Stimulated activated CD4-positive, alpha-beta T cell treated with anti-CD3 and anti-CD28 coated beads, Interleukin-15, amount 100 ng/mL, for 48 hours (primary cell): ENCODE measurements around the gene GJD4.

Experiments used
- DNase-seq, 2 donors: peaks; one replicate each; pipeline ENCODE4 v3.0.0-alpha.2; 2020; ENCODE audit warnings: low read depth in 2 of 2

GJD4 gene, protein sequence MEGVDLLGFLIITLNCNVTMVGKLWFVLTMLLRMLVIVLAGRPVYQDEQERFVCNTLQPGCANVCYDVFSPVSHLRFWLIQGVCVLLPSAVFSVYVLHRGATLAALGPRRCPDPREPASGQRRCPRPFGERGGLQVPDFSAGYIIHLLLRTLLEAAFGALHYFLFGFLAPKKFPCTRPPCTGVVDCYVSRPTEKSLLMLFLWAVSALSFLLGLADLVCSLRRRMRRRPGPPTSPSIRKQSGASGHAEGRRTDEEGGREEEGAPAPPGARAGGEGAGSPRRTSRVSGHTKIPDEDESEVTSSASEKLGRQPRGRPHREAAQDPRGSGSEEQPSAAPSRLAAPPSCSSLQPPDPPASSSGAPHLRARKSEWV

DNA sequence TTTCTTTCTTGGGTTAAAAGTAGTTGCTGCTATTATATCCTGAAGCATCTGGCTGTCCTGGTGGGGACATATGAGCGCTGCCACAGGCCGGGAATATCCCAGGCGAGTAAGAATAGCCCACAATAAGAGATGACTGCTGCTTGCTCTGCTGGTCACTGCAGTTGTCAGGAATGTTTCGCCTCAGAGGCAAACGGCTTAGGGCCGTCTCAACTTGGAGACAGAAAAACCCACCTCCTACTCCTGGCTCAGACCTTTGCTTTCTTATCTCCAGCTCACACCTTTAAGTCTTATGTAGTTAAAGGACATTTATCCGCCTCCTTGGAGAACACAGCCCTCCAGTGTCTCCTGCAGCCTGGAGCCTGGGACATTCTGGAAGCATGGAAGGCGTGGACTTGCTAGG, at the start of gene GJD4:
Gene GJD4, plus strand, starts transcription at position 151 of the 400 bp plus-strand sequence. Its CDS starts 227 bp downstream, at position 378.
- DNase-seq, result no peak

DNA sequence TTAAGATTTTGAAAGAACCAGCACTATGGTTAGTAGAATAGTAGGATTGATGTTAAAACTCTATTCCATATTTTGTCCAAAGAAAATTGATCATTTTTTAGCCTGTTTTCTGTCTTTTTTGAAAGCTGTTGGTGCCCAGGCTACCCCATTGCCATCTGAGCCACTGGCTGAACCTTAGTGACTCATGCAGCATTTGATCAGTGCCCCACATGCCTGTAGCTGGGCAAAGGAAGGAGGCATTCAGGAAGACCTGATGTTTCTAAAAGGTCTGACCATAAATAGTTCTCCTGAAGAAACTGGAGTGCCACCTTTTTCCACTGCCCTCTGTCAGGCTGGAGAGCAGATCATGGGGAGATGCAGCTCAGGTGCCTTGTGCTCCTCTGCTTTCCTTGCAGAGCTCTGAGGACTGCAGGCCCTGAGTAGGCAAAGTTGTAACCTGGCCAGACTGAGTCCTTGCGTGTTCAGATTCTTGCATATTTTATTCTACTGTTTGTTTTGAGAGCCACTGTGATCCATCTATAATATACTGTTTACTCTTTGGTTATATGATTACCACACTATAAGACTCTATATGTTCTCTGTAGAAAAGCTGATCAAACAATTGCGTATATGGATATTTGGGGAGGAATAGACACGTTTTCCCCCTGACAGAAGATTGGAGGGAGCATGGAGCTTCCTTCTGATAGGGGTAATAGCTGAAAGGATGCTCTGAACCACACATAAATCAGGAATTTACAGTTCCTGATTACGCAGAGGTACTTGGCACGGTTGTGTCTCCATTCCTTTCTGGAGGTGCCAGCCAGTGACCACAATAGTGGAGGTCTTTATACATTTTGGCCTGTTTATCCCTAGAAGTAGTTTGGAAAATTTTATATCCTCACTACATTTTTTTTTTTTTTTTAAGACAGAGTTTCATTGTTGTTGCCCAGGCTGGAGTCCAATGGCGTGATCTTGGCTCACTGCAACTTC, 48.9 kb upstream of the GJD4 start:
- DNase-seq, result no peak

DNA sequence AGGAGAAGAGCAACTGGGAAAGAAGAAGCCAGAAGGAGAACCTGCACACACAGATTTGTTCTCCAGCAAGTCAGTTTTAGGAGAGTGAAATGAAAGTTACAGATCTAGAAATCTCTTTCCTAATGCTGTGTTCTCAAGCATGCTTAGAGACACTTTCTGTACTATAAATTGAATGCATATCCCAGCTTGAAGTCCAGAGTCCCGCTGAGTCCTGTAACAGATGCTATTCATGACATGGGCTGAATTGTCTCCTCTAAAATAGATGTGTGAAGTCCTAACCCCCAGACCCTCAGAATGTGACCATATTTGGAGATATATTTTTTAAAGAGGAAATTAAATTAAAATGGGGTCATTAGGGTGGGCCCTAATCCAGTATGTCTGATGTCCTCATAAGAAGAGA, 46.9 kb upstream of the GJD4 start:
- DNase-seq, result no peak

DNA sequence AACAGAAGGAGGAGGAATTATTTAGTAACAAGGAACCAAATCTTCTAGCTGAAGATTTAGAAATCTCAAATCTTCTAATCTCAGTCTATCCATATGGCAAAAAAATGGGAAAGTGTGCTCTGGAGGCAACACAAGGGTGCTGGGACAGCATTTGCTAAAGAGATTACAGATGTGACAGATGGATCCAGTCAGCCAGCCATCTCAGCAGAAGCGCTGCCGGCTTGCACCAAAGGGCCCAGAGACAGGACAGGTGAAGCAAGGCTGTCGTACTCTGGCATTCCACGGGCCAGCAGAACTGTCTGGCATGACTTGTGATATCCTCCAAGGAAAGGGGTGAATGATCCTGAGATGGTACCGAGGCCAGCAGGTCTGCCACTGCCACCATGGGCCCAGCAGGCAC, 45.7 kb upstream of the GJD4 start:
- DNase-seq, result no peak

DNA sequence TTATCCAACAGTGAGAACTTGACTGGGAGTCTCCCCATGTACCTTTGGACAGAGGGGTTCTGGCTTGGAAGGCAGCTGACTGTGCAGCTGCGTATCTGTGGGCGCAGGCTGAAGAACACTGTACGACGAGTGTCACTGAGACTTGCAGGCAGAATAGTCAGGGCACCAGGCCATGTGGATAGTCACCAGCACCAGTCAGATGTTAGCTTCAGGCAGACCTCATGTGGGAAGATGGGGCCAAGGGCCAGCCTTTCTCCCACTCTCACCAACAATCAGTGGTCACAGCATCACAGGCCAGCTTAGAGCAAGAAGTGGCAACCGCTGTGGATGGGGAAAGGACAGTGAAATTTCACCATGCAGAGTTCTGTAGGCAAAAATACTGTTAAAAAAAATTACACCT, 43.4 kb upstream of the GJD4 start:
- DNase-seq, result no peak

DNA sequence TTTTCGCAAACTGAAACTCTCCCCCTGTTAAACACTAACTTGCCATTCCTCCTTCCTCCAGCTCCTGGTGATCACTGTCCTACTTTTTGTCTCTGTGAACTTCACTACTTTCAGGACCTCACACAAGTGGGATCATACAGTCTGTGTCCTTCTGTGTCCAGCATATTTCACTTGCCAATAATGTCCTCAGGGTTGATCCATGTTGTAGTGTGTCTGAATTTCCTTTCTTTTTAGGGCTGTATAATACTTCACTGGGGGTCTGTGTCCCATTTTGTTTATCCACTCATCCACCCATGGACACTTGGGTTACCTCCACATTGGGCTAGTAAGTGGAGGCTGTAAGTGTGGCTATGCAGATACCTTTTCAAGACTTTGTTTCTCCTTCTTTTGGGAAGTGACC, 42.7 kb upstream of the GJD4 start:
- DNase-seq, result no peak

DNA sequence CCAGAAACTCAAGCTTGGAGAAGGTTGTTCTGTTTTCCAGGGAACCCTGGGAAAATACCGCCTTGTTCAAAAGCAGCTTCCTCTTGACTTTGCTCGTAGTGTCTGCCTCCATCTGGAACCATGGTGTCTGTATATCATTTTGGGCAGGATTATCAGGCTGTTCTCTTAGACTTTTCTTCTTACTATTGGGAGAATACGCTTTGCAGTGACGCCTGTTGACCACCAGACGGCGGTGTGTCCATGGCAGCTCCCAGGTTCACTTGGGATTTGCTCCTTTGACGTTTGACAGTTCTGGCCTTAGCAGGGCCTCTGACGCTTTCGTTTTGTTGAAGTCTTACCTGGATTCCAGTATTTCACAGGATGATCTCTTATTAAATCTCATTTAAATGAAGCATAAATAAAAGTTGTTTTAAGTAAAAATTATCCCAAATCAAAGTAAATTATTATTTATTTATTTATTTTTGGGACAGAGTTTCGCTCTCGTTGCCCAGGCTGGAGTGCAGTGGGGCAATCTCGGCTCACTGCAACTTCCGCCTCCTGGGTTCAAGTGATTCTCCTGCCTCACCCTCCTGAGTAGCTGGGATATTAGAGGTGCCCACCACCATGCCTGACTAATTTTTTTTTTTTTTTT, 41.8 kb upstream of the GJD4 start:
- peak; percentile 2 to 29 for DNase-seq

DNA sequence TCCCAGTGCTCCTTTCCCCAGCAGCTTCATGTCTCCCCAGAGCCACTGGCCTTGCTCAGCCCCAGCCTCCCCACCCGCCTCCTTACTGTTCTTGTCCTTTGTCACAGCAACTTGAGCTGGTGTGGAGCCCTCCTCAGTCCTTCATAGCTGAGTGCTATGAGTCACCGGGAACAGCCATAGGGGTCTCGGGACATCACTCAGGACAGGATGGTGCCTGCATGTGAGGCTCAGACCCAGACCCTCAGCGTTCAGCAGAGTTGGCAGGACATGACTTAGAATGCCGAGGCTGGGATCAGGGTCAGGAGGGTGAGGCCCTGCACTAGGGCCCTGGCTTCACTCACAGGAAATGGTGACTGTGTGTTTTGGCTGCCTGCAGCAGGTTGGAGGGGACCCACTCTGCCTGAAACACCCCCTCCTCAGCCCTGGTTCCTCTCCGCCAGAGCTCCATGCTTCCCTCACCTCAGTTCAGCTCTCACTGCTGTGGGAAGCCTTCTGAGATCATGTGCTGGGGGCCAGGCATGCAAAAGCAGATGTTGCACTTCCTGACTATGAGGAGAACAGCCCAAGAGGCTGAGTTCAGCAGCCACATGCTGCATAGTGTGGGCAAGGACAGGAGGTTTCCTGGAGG, 40.7 kb upstream of the GJD4 start:
- no peak for DNase-seq

DNA sequence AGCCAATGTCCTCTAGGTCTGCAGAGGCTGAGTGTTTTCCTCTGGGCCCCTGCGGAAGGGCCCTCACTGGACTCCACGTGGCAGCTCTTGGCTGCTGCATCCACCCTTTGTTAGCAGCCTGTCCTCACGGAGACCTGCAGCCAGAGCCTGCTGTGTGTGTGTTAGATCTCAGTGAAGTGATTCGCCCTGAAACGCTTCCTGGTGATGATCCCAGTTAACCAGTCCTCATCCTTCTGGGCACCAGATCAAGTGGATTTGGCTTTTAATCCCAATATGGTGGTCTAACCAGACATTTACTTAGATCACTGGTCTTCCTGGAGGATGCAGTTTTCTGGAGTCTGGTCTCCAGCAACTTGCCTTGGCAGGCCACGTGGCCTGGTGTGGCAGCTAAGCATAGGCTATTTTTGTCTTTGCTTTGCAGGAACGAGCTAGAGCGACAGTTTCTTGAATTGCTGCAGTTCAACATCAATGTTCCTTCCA, 39.5 kb upstream of the GJD4 start:
- DNase-seq, result no peak

DNA sequence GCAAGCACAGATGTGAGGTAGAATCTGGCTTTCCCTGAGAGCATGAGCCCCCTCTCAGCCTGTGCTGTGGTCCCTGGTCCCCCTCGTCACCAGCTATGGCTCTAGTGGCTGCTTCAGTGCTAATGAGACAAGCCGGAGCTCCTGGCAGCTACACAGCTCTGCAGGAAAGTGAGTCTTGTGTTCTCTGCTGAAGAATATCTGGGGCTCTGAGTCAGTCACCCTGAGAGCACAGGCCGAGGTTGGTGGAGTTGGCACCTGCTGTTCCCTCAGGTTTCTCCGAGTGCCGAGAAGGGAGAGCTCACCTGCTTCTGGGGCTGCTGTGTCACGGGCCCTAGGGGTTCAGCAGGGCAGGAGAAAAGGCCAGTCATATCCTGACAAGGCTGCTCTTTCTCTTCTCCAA, 37.2 kb upstream of the GJD4 start:
- DNase-seq, result no peak

DNA sequence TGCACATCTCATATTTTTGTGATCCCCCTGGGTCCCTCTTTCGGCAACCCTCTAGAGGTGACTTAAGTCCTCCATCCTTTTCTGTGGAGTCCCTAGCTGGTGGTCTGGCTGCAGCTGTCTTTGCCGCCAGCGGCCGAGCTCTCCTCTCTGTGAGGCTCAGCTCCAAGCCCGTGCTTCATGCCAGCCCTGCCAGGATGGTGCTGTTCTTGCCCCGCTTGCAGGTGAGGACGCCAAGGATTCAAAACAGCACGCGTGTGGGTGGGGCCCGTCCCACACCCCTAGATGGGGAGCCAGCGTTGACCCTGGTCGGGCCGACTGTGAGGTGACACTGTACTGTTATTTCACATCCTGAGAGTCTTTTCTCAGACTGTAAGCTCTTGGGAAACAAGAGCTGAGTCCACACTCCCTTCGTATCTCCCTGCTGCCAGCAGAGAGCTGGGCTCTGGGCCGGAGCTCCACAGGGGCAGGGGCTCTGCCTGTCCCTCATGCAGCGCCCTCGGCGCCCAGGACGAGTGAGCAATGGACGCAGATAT, 36.6 kb upstream of the GJD4 start:
- DNase-seq, result no peak

DNA sequence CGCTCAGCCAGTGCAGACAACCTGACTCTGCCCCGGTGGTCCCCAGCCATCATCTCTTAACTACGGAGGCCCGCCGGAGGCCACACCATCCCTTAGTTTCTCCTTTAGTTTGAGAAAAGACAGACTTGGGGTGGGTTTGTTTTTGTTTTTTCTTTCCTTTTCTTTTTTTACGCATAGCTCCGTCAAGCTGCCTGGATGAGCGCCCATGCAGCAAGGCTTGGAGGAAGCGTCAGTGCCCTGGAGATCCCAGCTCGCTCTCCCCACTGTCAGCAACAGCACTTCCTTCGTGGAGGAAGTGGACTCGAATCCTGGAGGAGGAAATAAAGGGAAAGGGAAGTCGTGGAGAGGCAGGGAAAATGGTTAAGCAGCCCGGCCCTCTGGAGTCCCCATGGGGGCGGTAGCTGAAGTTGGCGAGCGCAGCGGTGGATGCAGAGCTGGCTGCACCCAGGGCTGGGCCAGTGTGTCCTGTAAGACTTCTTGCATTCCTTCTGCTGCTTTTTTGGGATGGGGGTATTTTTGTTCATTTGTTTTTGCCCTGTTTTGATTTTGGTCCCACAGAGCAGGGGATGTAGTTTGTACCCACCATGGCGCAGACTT, 35.9 kb upstream of the GJD4 start:
- DNase-seq, result no peak

DNA sequence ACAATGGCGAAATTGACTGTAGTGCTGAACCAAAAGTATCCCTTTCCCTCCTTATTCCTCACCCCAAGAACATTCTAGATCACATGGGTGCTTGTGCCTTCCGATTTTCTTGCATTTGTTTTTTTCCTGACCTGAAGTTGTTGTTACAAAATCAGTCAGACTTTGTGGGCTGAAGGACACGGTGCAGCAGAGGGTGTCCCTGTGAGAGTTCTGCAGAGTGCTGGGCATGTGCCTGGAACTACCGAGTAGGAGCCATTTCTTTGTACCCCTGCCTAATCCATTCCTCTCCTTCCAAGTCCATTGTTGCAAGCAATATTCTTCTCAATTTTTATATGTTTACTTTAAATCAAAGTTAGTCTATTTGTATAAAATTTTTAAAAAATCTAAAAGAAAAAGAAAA, 35.3 kb upstream of the GJD4 start:
- DNase-seq, result no peak

DNA sequence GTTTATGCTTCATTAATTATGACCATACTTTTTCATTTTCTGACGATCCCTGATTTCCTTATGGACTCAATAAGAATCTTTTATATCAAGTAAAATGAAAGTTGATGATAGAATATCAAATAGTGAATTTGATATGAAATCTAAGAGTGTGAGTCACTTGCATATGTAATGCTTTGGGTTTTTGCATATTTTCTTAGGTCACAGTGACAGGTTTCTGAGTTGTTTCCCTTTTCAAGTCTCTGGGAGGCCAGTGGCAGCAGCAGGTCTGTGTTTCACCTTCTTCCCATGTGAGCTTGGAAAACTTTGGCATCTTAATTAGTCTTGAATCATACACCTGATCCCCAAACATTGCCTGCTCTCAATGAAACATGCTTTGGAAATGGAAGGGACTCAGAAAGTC, 34.7 kb upstream of the GJD4 start:
- DNase-seq, result no peak

DNA sequence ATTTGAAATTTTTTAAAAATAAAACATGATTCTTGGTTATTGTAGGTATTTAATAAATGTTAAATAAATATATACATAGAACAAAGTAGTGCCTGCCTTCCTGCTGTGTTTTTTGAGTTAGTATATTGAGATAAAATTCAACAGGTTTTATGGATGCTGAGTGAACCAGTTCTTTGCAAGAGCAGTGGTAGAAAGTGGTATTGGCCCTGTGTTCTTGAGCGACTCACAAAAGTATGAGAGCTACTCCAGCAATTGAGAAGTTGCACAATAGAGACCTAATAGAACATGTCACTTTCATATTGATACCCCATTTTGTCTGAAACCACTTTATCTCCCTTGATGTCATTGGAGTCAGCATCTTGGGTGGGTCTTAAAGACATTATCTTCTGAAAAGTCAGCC, 32.6 kb upstream of the GJD4 start:
- no peak for DNase-seq

DNA sequence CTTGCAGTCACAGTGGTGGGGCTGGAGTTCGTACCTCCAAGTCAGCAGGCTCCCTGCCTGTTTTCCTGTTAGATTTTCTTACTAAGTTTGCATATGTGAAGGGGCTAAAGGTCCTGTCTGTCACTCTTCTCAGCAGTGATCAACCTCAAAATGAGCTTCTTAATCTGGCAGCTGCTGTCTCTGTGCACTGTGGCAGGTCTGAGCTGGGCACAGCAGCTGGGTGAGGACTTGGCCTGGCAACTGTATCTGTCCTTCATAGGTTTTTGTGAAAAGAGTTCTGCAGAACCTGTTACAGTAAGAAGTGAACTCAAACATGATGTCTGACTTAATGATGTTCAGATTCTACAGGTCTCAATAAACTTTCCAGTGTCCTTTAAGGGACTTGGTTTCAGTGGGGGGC, 31.3 kb upstream of the GJD4 start:
- DNase-seq, result no peak

DNA sequence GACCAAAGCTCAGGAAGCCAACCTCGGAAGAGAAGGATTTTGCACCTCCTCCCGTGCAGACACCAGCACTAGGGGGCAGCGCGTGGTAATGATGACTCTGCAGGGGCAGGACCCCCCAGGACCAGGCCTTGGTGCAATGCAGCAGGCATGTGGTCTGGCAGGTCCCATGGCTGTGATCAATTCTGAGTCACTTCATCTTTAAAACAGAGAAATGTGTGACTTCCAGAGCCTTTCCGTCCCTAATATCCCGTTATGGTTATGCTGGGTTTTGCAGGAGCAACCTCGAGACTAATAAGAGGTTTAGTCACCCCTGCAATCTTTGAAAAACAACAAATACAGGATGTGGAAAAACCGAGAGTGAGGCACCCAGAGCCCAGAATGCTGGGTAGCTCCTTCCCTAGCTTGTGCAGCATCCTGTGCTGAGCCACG, 30.2 kb upstream of the GJD4 start:
- no peak for DNase-seq

DNA sequence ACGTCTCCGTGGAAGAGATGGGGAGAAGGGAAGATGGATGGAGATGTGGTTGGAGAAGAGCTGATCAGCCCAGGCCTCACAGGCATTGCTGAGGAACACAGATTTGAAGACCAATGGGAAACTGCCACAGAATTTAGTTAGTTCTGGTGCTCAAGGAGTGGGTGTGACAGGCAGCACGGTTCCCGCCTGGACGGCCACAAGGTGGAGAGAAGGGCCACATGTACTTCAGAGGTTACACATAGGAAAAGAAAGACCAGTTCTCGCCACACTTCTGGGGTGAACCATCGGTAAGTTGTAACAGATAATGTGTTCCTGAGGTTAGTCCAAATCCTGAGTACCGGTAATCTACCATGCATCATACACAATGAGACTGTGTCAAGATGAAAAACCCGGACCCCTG, 29.5 kb upstream of the GJD4 start:
- no peak for DNase-seq

DNA sequence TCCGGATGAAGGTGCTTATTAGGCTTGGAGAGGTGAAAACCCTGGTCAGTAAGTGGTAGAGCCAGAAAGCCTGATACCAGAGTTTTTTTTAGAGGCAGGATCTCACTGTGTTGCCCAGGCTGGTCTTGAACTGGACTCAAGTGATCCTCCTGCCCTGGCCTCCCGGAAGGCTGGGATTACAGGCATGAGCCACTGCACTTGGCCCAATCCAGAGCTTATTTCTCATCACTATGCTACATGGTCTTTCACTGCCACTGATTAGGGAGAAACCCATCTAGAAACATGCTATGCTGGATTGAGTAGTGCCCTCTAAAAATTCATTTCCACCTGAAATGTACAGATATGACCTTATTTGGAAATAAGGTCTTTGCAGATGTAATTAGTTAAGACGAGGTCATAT, 28.4 kb upstream of the GJD4 start:
- DNase-seq, result no peak

DNA sequence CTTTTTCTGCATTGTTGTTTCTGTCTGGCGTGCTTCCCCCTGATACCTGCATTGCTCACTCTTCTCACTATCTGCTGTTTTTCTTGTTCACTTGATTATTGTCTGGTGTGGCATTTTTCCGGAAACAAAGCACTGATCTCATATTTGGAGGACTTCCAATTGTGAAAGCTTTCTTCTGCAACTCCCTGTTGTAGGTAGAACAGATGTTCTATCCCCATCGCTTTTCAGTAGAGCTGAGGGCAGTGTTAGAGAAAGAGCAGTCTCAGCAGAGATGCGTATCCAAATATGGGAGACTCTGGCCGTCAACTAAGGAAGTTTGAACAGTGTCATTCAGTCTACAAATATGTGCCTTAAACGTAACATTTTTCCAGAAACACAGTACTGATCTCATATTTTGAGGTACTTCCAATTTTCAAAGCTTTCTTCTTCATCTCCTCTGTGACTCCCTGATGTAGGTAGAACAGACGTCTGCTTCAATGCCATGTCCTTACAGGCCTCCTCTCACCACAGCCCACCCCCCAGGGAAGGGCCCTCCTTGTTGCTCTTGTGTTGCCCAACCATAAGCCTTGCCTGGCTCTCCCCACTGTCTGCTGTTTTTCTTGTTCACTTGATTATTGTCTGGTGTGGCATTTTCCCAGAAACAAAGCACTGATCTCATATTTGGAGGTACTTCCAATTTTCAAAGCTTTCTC, 27.1 kb upstream of the GJD4 start:
- DNase-seq, result no peak

DNA sequence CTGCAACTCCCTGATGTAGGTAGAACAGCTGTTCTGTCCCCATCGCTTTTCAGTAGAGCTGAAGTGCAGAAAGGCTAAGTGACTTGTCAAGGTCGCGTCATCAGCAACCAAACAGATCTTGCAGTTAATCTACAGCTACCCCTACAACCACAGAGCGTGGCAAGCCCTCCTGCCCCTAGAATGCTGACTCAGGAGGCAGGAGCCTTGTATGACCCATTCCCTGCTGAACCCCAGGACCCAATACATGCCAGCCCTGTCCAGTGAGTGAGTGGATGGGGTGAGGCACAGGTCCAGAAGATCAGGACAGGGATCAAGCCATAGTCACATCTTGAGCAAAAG, 26.6 kb upstream of the GJD4 start:
- no peak for DNase-seq
